Neural crest cell (in vitro differentiated cells): ENCODE data around the gene LMNA. TPM values are rescaled to one million over a fixed set of nuclear protein-coding genes. Genes with fewer than 3 reads are reported as not detected.

Source experiments
- DNase-seq: peaks from one replicate; pipeline ENCODE4 v3.0.0; 2021; ENCODE audit warnings: low read depth, mixed read lengths, low spot score
- H3K27ac Mint-ChIP-seq: one replicate; pipeline ENCODE4 v1.8.0; 2021; ENCODE audit warnings: mild to moderate bottlenecking, mixed read lengths; ENCODE audit not compliant: unreplicated experiment
- H3K27me3 Mint-ChIP-seq: 2 replicates; pipeline ENCODE4 v1.8.0; 2021; ENCODE audit warnings: low read depth, mild to moderate bottlenecking, mixed read lengths
- H3K36me3 Mint-ChIP-seq: 2 replicates; pipeline ENCODE4 v1.8.0; 2021; ENCODE audit warnings: low read depth, mild to moderate bottlenecking, mixed read lengths
- H3K4me1 Mint-ChIP-seq: 2 replicates; pipeline ENCODE4 v1.8.0; 2021; ENCODE audit warnings: mixed read lengths
- H3K4me3 Mint-ChIP-seq: one replicate; pipeline ENCODE4 v1.8.0; 2021; ENCODE audit warnings: mild to moderate bottlenecking, mixed read lengths
- H3K9me3 Mint-ChIP-seq: 2 replicates; pipeline ENCODE4 v1.8.0; 2021; ENCODE audit warnings: mixed read lengths
- CTCF ChIP-seq: fragments of 200-600 bp; sonication (generic); conservative IDR thresholded peaks from 2 replicates; pipeline ENCODE4 v1.5.0; 2021; ENCODE audit warnings: antibody characterized with exemption, mild to moderate bottlenecking
- total RNA-seq: library from RNA; stranded (reverse); gene quantifications from 2 replicates; pipeline ENCODE4 v1.2.1, GENCODE V29; 2021

LMNA gene
- total RNA-seq, 1 donor from 2014 or later, result 51.0 TPM

GRCh38 chr1:156138458-156138867 lies 24.0 kb downstream of the LMNA start:
- Mint-ChIP-seq H3K9me3 (no peaks in the 10 kb centered on the region), H3K36me3 (no peaks in the 10 kb centered on the region), H3K4me3 (no peak overlapping the region), H3K4me1 (peaks cover 11% of the 10 kb centered on the region), H3K27ac (no peak overlapping the region), H3K27me3 (no peaks in the 10 kb centered on the region)
- no peak for DNase-seq
- TF ChIP-seq CTCF, result no peak

DNA sequence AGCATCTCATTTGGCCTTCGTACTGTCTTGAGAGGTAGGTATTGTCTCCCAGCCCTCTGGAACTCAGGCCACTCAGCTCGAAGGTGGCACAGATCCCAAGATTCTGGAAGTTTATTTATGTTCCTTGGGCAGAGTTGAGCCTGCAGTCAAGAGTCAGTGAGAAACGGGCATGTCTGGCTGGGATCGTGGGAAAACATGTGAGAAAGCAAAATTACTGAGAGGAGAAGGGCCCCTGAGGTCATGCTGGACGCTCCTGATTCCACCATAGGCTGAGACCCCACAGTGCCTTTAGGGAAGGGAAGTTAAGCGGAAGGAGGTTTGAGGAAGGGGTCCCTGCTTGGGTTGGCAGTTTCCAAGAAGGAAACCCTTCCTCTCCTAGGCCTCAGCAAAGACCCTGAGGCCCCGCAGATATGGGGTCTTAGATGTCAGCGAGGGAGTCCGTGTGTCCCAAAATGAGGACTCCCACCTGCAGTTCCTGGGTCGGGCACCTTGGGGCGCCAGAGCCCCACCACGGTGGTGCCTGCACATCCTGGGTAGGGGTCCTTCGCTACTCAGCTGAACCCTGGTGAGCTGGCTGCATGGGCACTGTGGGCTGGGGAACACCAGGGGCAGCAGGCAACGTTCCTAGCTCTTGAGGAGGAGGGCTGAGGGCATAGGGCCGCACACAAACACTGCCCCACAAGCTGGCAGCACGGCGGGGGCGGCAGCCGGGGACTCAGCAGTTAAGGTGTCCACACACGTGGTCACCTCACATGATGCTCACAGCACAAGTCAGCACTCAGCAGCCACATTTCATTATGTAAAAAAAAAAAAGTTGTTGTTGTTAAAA lies 26.6 kb downstream of the LMNA start:
- Mint-ChIP-seq H3K4me1 (peaks cover 16% of the 10 kb centered on the region), H3K36me3 (no peaks in the 10 kb centered on the region), H3K9me3 (no peaks in the 10 kb centered on the region), H3K27ac (peak overlapping the region; percentile 53), H3K4me3 (peak overlapping the region; percentile 18), H3K27me3 (peaks cover 5% of the 10 kb centered on the region)
- TF ChIP-seq CTCF, result peak; percentile 76
- DNase-seq, result peak; percentile 66

- H3K36me3 Mint-ChIP-seq, result no peaks in the 10 kb centered on the region
- no peak overlapping the region for H3K4me3 Mint-ChIP-seq
- peaks cover 22% of the 10 kb centered on the region for H3K4me1 Mint-ChIP-seq
- DNase-seq, result no peak
- no peak overlapping the region for H3K27ac Mint-ChIP-seq
- no peak for TF ChIP-seq CTCF
- H3K9me3 Mint-ChIP-seq, result no peaks in the 10 kb centered on the region
- peaks cover 20% of the 10 kb centered on the region for H3K27me3 Mint-ChIP-seq
These were observed 29.4 kb downstream of the LMNA start for GRCh38 chr1:156143765-156144489.

GRCh38 chr1:156144742-156145141 lies 30.2 kb downstream of the LMNA start:
- Mint-ChIP-seq H3K27me3 (peaks cover 28% of the 10 kb centered on the region), H3K4me3 (no peak overlapping the region), H3K4me1 (peaks cover 22% of the 10 kb centered on the region), H3K9me3 (no peaks in the 10 kb centered on the region), H3K36me3 (no peaks in the 10 kb centered on the region), H3K27ac (no peak overlapping the region)
- no peak for DNase-seq
- no peak for TF ChIP-seq CTCF

DNA sequence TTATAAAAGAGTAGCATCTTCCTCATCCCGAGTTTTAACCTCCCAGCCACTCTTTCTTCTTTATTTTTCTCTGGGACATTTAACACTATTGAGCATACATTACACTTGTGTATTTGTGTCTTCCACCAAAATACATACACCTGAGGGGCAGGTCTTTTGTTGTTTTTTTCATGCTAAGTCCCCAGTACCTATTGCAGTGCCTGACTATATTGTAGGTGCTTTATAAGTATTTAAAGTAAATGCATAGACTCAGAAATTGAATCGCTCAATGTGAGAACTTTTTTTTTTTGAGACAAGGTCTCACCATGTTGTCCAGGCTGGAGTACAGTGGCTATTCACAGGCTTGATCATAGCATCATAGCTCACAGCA lies 31.1 kb downstream of the LMNA start:
- DNase-seq, result no peak
- no peak for TF ChIP-seq CTCF
- Mint-ChIP-seq H3K27ac (no peak overlapping the region), H3K9me3 (no peaks in the 10 kb centered on the region), H3K36me3 (no peaks in the 10 kb centered on the region), H3K4me3 (no peak overlapping the region), H3K27me3 (peaks cover 37% of the 10 kb centered on the region), H3K4me1 (peaks cover 26% of the 10 kb centered on the region)
